Nephron (organoid): Measurements from ENCODE around the gene KLK14.

ENCODE experiments used
- H3K27ac Mint-ChIP-seq, 3 experiments: 2 replicates each; pipeline ENCODE4 v1.8.0; 2020; ENCODE audit warnings: mixed read lengths in 3 of 3, mild to moderate bottlenecking in 2 of 3, moderate library complexity in 1 of 3
- H3K27me3 Mint-ChIP-seq: 2 replicates; pipeline ENCODE4 v1.8.0; 2021; ENCODE audit warnings: low read depth, mild to moderate bottlenecking, moderate library complexity, mixed read lengths
- H3K36me3 Mint-ChIP-seq: 2 replicates; pipeline ENCODE4 v1.8.0; 2020; ENCODE audit warnings: low read depth, mixed read lengths
- H3K4me1 Mint-ChIP-seq: 2 replicates; pipeline ENCODE4 v1.8.0; 2020; ENCODE audit warnings: mixed read lengths
- H3K4me3 Mint-ChIP-seq, 3 experiments: 2 replicates each; pipeline ENCODE4 v1.8.0; 2020; ENCODE audit warnings: mild to moderate bottlenecking in 3 of 3, mixed read lengths in 3 of 3, moderate library complexity in 2 of 3
- H3K9me3 Mint-ChIP-seq: 2 replicates; pipeline ENCODE4 v1.8.0; 2020; ENCODE audit warnings: mixed read lengths
- TF ChIP-seq, protein P1 (sequence below), 3 experiments: fragments of 200-600 bp; sonication (generic); IDR thresholded peaks; one replicate each; pipeline ENCODE4 v1.5.0; 2021; ENCODE audit warnings: antibody characterized with exemption in 3 of 3; ENCODE audit not compliant: unreplicated experiment in 3 of 3

KLK14 gene

DNA sequence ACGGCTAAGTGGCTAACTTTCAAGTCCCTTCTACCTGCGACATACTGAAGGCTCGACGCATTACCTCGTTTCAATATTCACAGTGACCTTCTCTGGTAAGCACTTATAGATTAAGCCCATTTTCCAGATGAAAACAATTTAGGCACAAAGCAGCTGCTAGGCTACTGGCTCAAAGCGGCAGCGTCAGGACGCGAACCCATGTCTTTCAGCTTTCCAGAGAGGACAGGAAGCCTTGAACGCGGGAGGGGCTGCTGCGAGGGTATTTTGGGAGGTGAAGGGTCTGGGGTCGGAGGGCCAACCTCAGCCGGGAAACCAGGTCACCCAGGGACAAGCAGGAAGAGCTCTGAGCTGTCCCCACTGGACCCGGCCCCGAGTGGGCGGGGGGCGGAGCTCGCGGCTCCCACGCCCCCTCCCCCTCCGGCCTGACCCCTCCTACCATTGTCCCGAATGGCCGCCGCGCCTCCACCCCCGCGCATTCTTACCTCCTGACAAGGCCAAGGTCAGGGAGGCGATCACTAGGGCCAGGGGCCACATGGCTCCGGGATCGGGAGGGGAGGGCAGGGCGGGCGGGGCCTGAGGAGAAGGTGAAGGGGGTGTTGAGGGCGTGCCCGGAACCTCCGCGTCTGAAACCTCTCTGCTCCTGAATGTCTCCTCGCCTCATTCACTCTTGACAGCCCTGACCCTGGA is 18.0 kb downstream of the KLK14 start, which contains the start of gene KLK13:
TSS of gene KLK13 (minus strand) at position 559 of the 687 bp plus-strand sequence. CDS start at position 534, 25 bp downstream.
- H3K4me1 Mint-ChIP-seq: no peaks in the 10 kb centered on the region

DNA sequence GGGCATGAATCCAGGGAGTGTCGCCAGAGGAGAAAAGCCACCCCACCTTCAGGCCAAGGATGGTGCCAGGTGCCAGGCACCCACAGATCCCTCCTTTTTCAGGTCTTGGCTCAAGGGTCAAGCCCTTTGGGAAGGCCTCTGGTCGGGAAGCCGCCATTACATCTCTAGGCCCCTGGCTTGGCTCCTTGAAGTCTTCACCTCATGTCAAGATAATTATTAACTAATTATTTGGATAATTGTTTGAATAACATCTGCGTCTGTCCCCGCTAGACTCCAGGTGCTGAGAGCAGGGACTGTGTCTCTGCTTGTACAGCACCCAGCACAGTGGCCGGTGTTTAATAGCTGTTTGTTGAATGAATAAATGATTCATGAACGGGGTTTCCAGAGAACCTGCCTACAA is 19.0 kb downstream of the KLK14 start:
- H3K9me3 Mint-ChIP-seq: no peaks in the 10 kb centered on the region

More for the DNA sequence above, 18.0 kb downstream of the KLK14 start, which contains the start of gene KLK13:
- H3K36me3 Mint-ChIP-seq: no peaks in the 10 kb centered on the region
- H3K9me3 Mint-ChIP-seq: no peaks in the 10 kb centered on the region
- TF ChIP-seq, protein P1, sequence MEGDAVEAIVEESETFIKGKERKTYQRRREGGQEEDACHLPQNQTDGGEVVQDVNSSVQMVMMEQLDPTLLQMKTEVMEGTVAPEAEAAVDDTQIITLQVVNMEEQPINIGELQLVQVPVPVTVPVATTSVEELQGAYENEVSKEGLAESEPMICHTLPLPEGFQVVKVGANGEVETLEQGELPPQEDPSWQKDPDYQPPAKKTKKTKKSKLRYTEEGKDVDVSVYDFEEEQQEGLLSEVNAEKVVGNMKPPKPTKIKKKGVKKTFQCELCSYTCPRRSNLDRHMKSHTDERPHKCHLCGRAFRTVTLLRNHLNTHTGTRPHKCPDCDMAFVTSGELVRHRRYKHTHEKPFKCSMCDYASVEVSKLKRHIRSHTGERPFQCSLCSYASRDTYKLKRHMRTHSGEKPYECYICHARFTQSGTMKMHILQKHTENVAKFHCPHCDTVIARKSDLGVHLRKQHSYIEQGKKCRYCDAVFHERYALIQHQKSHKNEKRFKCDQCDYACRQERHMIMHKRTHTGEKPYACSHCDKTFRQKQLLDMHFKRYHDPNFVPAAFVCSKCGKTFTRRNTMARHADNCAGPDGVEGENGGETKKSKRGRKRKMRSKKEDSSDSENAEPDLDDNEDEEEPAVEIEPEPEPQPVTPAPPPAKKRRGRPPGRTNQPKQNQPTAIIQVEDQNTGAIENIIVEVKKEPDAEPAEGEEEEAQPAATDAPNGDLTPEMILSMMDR (IDR thresholded peaks at IDR 0.05; ENCODE audit: unreplicated experiment in 3 of 3): no peak
- H3K27ac Mint-ChIP-seq: peak within 1 kb of the TSS in 1 of 3 experiments; percentile 34
- H3K4me3 Mint-ChIP-seq: peak within 1 kb of the TSS; percentile 73 to 83 (median 76)
- H3K27me3 Mint-ChIP-seq: peaks cover 31% of the 10 kb centered on the region

DNA sequence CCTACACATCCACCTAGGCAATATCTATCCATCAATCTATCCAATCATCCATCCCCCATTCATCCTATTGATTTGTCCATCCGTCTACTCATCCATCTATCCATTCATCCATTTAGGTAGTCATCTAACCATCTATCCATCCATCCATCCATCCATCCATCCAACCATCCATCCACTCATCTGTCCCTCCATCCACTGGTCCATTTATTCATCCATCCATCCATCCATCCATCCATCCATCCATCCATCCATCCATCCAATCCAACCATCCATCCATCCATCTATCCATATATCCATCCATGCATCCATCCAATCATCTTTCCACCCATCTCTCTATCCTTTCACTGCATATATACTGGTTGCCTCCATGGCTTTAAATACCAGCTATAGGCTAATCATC is 21.7 kb downstream of the KLK14 start:
- Mint-ChIP-seq H3K27ac (no peak overlapping the region), H3K4me3 (no peak overlapping the region)

More for the DNA sequence above, 19.0 kb downstream of the KLK14 start:
- Mint-ChIP-seq H3K4me3 (peak overlapping the region; percentile 12 to 56 (median 29)), H3K4me1 (no peaks in the 10 kb centered on the region), H3K36me3 (no peaks in the 10 kb centered on the region), H3K27ac (no peak overlapping the region), H3K27me3 (peaks cover 31% of the 10 kb centered on the region)
- TF ChIP-seq, protein P1 (IDR thresholded peaks at IDR 0.05; ENCODE audit: unreplicated experiment in 3 of 3): no peak

DNA sequence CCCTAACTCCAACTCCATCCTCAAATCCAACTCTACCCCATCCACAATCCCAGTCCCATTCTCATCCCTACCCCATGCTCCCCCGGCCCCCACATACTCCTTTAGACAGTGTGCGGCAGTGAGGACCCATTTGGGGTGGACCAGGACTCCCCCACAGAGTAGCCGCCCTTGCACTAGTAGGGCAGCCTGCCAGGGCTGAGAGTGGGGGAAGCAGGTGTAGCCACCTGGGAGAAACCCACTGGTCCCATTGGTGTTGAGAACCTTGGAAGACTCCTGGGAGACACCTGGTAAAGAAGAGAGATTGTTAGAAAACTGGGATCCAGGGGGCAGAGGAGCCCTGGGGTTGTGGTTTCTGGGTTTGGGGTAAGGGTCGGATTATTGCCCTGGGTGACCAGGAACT is 22.4 kb downstream of the KLK14 start:
- H3K9me3 Mint-ChIP-seq: no peaks in the 10 kb centered on the region
- peaks cover 33% of the 10 kb centered on the region for H3K27me3 Mint-ChIP-seq
- TF ChIP-seq, protein P1 (IDR thresholded peaks at IDR 0.05; ENCODE audit: unreplicated experiment in 3 of 3): no peak
- no peak overlapping the region for H3K27ac Mint-ChIP-seq
- no peak overlapping the region for H3K4me3 Mint-ChIP-seq
- no peaks in the 10 kb centered on the region for H3K36me3 Mint-ChIP-seq
- H3K4me1 Mint-ChIP-seq: no peaks in the 10 kb centered on the region

More for the DNA sequence above, 21.7 kb downstream of the KLK14 start:
- Mint-ChIP-seq H3K9me3 (no peaks in the 10 kb centered on the region), H3K4me1 (no peaks in the 10 kb centered on the region), H3K27me3 (peaks cover 37% of the 10 kb centered on the region), H3K36me3 (no peaks in the 10 kb centered on the region)
- TF ChIP-seq, protein P1 (IDR thresholded peaks at IDR 0.05; ENCODE audit: unreplicated experiment in 3 of 3): no peak

DNA sequence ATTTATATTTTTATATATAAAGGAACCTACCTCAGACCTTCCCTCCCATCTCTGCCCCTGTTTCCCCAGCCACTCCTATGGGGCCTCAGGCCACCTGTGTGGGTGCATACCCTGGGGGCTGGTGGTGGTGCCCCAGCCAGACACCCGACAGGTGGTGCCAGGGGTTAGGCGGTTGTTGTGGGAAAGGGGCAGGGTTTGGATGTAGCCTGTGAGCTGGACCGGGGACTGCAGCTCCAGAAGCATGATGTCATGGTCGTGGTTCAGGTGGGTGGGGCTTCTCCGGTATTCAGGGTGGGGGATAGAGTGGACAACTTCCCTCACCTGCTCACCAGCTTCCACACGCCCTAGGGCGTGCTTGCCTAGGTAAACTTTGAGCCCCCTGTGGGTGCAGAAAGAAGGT is 23.0 kb downstream of the KLK14 start:
- H3K4me1 Mint-ChIP-seq: no peaks in the 10 kb centered on the region

More for the DNA sequence above, 23.0 kb downstream of the KLK14 start:
- Mint-ChIP-seq H3K9me3 (no peaks in the 10 kb centered on the region), H3K27ac (no peak overlapping the region), H3K27me3 (peaks cover 36% of the 10 kb centered on the region), H3K4me3 (no peak overlapping the region), H3K36me3 (no peaks in the 10 kb centered on the region)
- TF ChIP-seq, protein P1 (IDR thresholded peaks at IDR 0.05; ENCODE audit: unreplicated experiment in 3 of 3): no peak
